ENCODE measurements around the gene GTPBP6. TPM values are rescaled to one million over a fixed set of nuclear protein-coding genes. Genes with fewer than 3 reads are reported as not detected.

GTPBP6 gene
- total RNA-seq, 2 donors from 2014 or later = 32.6 to 33.5 TPM

- Histone ChIP-seq H3K36me3 (peaks cover 8% of the 10 kb centered on the region), H3K9me3 (peaks cover 8% of the 10 kb centered on the region), H3K27ac (no peak overlapping the region), H3K27me3 (replicated peaks; ENCODE audit: insufficient read depth) (no peaks in the 10 kb centered on the region), H3K4me1 (ENCODE audit: control insufficient read depth in 1 of 2, low read depth in 2 of 2) (no peaks in the 10 kb centered on the region), H3K4me3 (no peak overlapping the region)
- ATAC-seq (ENCODE audit: insufficient number of reproducible peaks, low FRiP score, low read depth) (no peak), DNase-seq (ENCODE audit: low spot score) (no peak)
- no peak for TF ChIP-seq CTCF (IDR thresholded peaks at IDR 0.05)
Observed at GRCh38 chrX:362937-363620, 44.5 kb upstream of the GTPBP6 start.

DNA sequence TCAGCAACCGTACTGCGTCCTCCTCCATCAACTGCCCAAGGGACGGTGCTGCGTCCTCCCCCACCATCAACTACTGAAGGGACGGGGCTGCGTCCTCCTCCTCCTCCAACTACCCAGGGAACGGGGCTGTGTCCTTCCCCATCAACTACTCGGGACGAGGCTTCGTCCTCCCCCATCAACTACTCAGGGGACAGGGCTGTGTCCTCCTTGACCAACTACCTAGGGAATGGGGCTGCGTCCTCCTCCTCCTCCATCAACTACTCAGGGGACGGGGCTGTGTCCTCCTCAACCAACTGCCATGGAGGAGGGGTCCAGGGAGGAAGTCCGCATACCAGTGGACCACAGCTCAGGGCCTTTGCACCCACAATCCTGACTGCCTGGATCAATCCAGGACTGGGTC, 43.8 kb upstream of the GTPBP6 start:
- H3K27me3 ChIP-seq (replicated peaks; ENCODE audit: insufficient read depth) = no peaks in the 10 kb centered on the region
- no peak overlapping the region for H3K27ac ChIP-seq
- H3K4me3 ChIP-seq = no peak overlapping the region
- H3K36me3 ChIP-seq = peaks cover 8% of the 10 kb centered on the region
- ATAC-seq (ENCODE audit: insufficient number of reproducible peaks, low FRiP score, low read depth) (no peak), DNase-seq (ENCODE audit: low spot score) (no peak)
- peaks cover 8% of the 10 kb centered on the region for H3K9me3 ChIP-seq
- no peaks in the 10 kb centered on the region for H3K4me1 ChIP-seq (ENCODE audit: control insufficient read depth in 1 of 2, low read depth in 2 of 2)
- no peak for TF ChIP-seq CTCF (IDR thresholded peaks at IDR 0.05)

GRCh38 chrX:361231-362145, 42.9 kb upstream of the GTPBP6 start:
- H3K4me1 ChIP-seq (ENCODE audit: control insufficient read depth in 1 of 2, low read depth in 2 of 2) = no peaks in the 10 kb centered on the region
- H3K36me3 ChIP-seq = peaks cover 8% of the 10 kb centered on the region
- no peaks in the 10 kb centered on the region for H3K27me3 ChIP-seq (replicated peaks; ENCODE audit: insufficient read depth)
- ATAC-seq (ENCODE audit: insufficient number of reproducible peaks, low FRiP score, low read depth) (no peak), DNase-seq (ENCODE audit: low spot score) (no peak)
- H3K9me3 ChIP-seq = peaks cover 8% of the 10 kb centered on the region
- TF ChIP-seq CTCF (IDR thresholded peaks at IDR 0.05) = no peak
- H3K4me3 ChIP-seq = no peak overlapping the region
- no peak overlapping the region for H3K27ac ChIP-seq

DNA sequence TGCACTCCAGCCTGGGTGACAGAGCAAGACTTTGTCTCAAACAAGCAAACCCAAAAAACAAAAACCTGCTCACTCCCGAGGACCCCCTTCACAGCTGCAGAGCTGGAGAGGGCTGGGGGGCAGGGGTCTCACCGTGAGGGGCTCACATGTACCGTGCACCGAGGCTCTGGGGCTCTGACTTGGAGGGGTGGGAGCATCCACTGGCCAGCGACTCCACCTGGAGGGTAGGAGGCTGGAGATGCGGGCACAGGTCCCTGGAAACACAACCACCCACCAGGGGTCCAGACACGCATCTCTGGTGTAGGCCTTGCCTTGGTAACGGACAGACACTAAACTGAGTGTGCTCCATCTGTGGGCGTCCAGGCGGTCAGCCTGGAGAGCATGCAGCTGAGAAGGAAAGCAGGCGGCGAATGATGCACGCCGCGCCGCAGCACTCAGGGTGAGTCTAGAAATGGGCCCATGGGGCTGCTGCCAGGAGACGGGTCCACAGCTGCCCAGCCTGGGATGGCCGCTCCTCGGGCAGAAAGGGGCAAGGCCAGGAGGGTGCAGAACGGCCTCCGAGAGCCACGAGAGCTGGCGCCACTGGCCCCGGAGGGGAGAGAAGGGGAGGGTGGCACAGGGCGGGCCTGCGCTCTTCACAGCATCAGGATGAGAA, 42.0 kb upstream of the GTPBP6 start:
- Histone ChIP-seq H3K36me3 (peaks cover 8% of the 10 kb centered on the region), H3K27me3 (replicated peaks; ENCODE audit: insufficient read depth) (no peaks in the 10 kb centered on the region), H3K4me1 (ENCODE audit: control insufficient read depth in 1 of 2, low read depth in 2 of 2) (no peaks in the 10 kb centered on the region), H3K27ac (no peak overlapping the region), H3K4me3 (no peak overlapping the region), H3K9me3 (peaks cover 8% of the 10 kb centered on the region)
- no peak for TF ChIP-seq CTCF (IDR thresholded peaks at IDR 0.05)
- no peak for ATAC-seq (ENCODE audit: insufficient number of reproducible peaks, low FRiP score, low read depth)
- DNase-seq (ENCODE audit: low spot score) = no peak

- Histone ChIP-seq H3K27ac (no peak overlapping the region), H3K27me3 (replicated peaks; ENCODE audit: insufficient read depth) (no peaks in the 10 kb centered on the region), H3K4me3 (no peak overlapping the region), H3K36me3 (peaks cover 6% of the 10 kb centered on the region), H3K9me3 (peaks cover 8% of the 10 kb centered on the region), H3K4me1 (ENCODE audit: control insufficient read depth in 1 of 2, low read depth in 2 of 2) (no peaks in the 10 kb centered on the region)
- DNase-seq (ENCODE audit: low spot score) (no peak), ATAC-seq (ENCODE audit: insufficient number of reproducible peaks, low FRiP score, low read depth) (no peak)
- TF ChIP-seq CTCF (IDR thresholded peaks at IDR 0.05) = no peak
Observed at GRCh38 chrX:358651-359143, 40.1 kb upstream of the GTPBP6 start.

Measured in thoracic aorta (tissue), 2 donors.